Omental fat pad (tissue), 4 donors: ENCODE data around the gene PTGER1. TPM values are rescaled to one million over a fixed set of nuclear protein-coding genes. Genes with fewer than 3 reads are reported as not detected.
A peak's percentile ranks its signal among the peaks of the same experiment; 100 is the strongest.

Experiments
- ATAC-seq: fragments of 150-250 bp; one replicate; pipeline ENCODE4 v1.9.1; 2016; ENCODE audit warnings: mild to moderate bottlenecking, moderate library complexity; ENCODE audit not compliant: low FRiP score
- DNase-seq: peaks from one replicate; pipeline ENCODE4 v3.0.0-alpha.2; 2019; ENCODE audit warnings: low spot score
- CTCF ChIP-seq, 3 donors: fragments of 450-650 bp; IDR thresholded peaks; one replicate each; pipeline ENCODE4 v1.5.1; 2016 to 2017; ENCODE audit warnings: antibody characterized with exemption in 3 of 3, mild to moderate bottlenecking in 3 of 3, moderate library complexity in 2 of 3
- total RNA-seq, 4 donors: library from RNA; depleted of rRNA; stranded (reverse); fragments of >200 nt; gene quantifications; one replicate each; pipeline ENCODE4 v1.1.0, GENCODE V29; 2016

Gene PTGER1
- total RNA-seq, 4 donors from 2014 or later = not detected

- TF ChIP-seq CTCF (IDR thresholded peaks at IDR 0.05) = no peak
- no peak for DNase-seq
- no peak for ATAC-seq
Measured at GRCh38 chr19:14473073-14473977, 1.8 kb downstream of the PTGER1 start.

- ATAC-seq (no peak), DNase-seq (peak; percentile 73)
- TF ChIP-seq CTCF (IDR thresholded peaks at IDR 0.05) = peak in 2 of 3 donors; percentile 80 to 93
Measured at GRCh38 chr19:14472202-14472938, 2.8 kb downstream of the PTGER1 start.

- ATAC-seq (no peak), DNase-seq (no peak)
- TF ChIP-seq CTCF (IDR thresholded peaks at IDR 0.05) = no peak
Measured at GRCh38 chr19:14471436-14472187, 3.5 kb downstream of the PTGER1 start.

GRCh38 chr19:14470031-14470876 lies 4.9 kb downstream of the PTGER1 start:
- TF ChIP-seq CTCF (IDR thresholded peaks at IDR 0.05) = no peak
- ATAC-seq (no peak), DNase-seq (no peak)

- DNase-seq (no peak), ATAC-seq (no peak)
- no peak for TF ChIP-seq CTCF (IDR thresholded peaks at IDR 0.05)
Measured at GRCh38 chr19:14467816-14468215, 7.3 kb downstream of the PTGER1 start.

GRCh38 chr19:14467391-14467790 lies 7.8 kb downstream of the PTGER1 start:
- no peak for TF ChIP-seq CTCF (IDR thresholded peaks at IDR 0.05)
- ATAC-seq (no peak), DNase-seq (no peak)
